Activated CD8-positive, alpha-beta memory T cell treated with anti-CD3 and anti-CD28 coated beads, Interleukin-2, amount 50 U/mL, for 24 hours (primary cell): ENCODE measurements around the gene TBC1D9.

ENCODE experiments used
- DNase-seq: peaks from one replicate; pipeline ENCODE4 v3.0.0-alpha.2; 2020; ENCODE audit errors: extremely low read depth

Gene TBC1D9

GRCh38 chr4:140691369-140691768, 64.8 kb downstream of the TBC1D9 start:
- DNase-seq: no peak

- DNase-seq: no peak
Measured at GRCh38 chr4:140690093-140690492, 66.1 kb downstream of the TBC1D9 start.

GRCh38 chr4:140689623-140690022, 66.6 kb downstream of the TBC1D9 start:
- DNase-seq: no peak

- no peak for DNase-seq
Measured at GRCh38 chr4:140688711-140689598, 67.2 kb downstream of the TBC1D9 start.

GRCh38 chr4:140686796-140687195, 69.4 kb downstream of the TBC1D9 start:
- DNase-seq: no peak

- DNase-seq: no peak
Measured at GRCh38 chr4:140684314-140684713, 71.9 kb downstream of the TBC1D9 start.

GRCh38 chr4:140681201-140681600, 75.0 kb downstream of the TBC1D9 start:
- DNase-seq: no peak

- no peak for DNase-seq
Measured at GRCh38 chr4:140680686-140681085, 75.5 kb downstream of the TBC1D9 start.

- DNase-seq: no peak
Measured at GRCh38 chr4:140679576-140679975, 76.6 kb downstream of the TBC1D9 start.

GRCh38 chr4:140675599-140676231, 80.5 kb downstream of the TBC1D9 start:
- no peak for DNase-seq

GRCh38 chr4:140673729-140674128, 82.5 kb downstream of the TBC1D9 start:
- no peak for DNase-seq

GRCh38 chr4:140672416-140672815, 83.8 kb downstream of the TBC1D9 start:
- DNase-seq: no peak

- no peak for DNase-seq
Measured at GRCh38 chr4:140668111-140668510, 88.1 kb downstream of the TBC1D9 start.

- DNase-seq: no peak
Measured at GRCh38 chr4:140666889-140667614, 89.1 kb downstream of the TBC1D9 start.

GRCh38 chr4:140662082-140662869, 93.9 kb downstream of the TBC1D9 start:
- no peak for DNase-seq

- no peak for DNase-seq
Measured at GRCh38 chr4:140661550-140661949, 94.6 kb downstream of the TBC1D9 start.

GRCh38 chr4:140659943-140660700, 96.1 kb downstream of the TBC1D9 start:
- no peak for DNase-seq

- no peak for DNase-seq
Measured at GRCh38 chr4:140654495-140654814, 101.7 kb downstream of the TBC1D9 start.

- DNase-seq: no peak
Measured at GRCh38 chr4:140653718-140654494, 102.3 kb downstream of the TBC1D9 start.

GRCh38 chr4:140652601-140653000, 103.6 kb downstream of the TBC1D9 start:
- DNase-seq: no peak
